ENCODE measurements around the gene GNPTG. TPM values are rescaled to one million over a fixed set of nuclear protein-coding genes. Genes with fewer than 3 reads are reported as not detected.
A peak's percentile ranks its signal among the peaks of the same experiment; 100 is the strongest.

The GNPTG gene
- total RNA-seq, 1 experiment from 2014 or later, result 29.4 TPM

DNA sequence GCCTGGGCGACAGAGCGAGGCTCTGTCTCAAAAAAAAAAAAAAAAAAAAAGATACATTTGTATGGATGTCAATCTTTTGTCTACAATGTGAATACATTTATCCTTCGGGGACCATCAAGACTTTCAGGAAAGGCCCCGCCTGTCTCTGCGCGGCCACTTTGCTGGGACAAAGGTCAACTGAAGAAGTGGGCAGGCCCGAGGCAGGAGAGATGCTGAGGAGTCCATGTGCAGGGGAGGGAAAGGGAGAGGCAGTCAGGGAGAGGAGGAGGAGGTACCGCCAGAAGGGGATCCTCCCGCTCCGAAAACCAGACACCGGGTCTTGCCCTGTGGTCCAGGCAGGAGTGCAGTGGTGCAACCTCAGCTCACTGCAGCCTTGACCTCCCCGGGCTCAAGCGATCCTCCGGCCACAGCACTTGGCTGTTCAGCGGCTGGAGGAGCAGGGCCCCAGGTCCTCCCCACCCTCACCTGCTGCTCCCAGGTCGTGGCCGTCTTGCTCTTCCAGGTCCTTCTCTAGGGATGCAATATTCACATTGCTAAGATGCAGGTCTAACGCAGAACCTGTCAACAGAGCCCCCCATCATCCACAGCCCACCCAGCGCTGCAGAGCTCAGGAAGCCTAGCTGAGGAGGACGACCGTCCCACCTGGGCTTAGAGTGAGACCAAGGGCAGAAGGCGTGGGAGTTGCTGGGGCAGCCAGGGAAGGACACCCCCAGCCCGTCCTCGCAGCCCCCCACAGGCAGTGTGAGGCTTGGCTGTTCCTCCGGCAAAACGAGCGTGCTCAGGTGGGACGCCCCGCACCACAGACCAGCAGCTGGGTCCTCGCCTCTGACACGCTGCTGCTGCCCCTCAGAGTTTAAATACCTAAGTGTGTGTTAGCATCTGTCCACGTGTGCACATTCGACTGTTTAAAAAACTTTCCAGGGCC is 19.6 kb downstream of the GNPTG start:
- peak overlapping the region in 1 of 3 experiments; percentile 70; a peak in 1 of 7 replicates for H3K27ac Mint-ChIP-seq
- H2BK5ac ChIP-seq (ENCODE audit: insufficient read length, low read length), result no peak overlapping the region

More for the DNA sequence above, 19.6 kb downstream of the GNPTG start:
- Histone ChIP-seq H3K23ac (ENCODE audit: insufficient read length, low read depth, low read length) (no peak overlapping the region), H2BK120ac (ENCODE audit: low read depth, low read length, poor library complexity, severe bottlenecking) (no peak overlapping the region), H3K4me2 (ENCODE audit: insufficient read depth, insufficient read length, low read length) (no peak overlapping the region), H3K56ac (ENCODE audit: insufficient read length, low read depth, low read length) (no peak overlapping the region), H3K23me2 (ENCODE audit: insufficient read length, low read depth, low read length, poor library complexity, severe bottlenecking) (peaks cover 3% of the 10 kb centered on the region), H4K5ac (ENCODE audit: insufficient read length, low read depth, low read length) (no peak overlapping the region), H2AFZ (ENCODE audit: low read length) (no peak overlapping the region), H3K18ac (ENCODE audit: insufficient read length, low read depth, low read length) (no peak overlapping the region), H2AK5ac (ENCODE audit: insufficient read length, low read length) (no peak overlapping the region), H3K4ac (ENCODE audit: low read depth, low read length) (no peak overlapping the region), H3K27ac (ENCODE audit: insufficient read length, low read depth, low read length) (no peak overlapping the region), H3K27me3 (ENCODE audit: insufficient read depth, low read length) (no peaks in the 10 kb centered on the region), H4K8ac (replicated peaks; ENCODE audit: insufficient read length, low read depth, low read length) (no peak overlapping the region), H4K20me1 (ENCODE audit: control insufficient read depth, insufficient read depth, insufficient read length) (no peaks in the 10 kb centered on the region), H3T11ph (ENCODE audit: low read length) (no peak overlapping the region), H3K14ac (ENCODE audit: insufficient read depth, low read length) (no peak overlapping the region; the same call in 1 of the 2 replicates), H3K79me1 (ENCODE audit: insufficient read depth, low read depth, low read length, poor library complexity, severe bottlenecking) (no peaks in the 10 kb centered on the region), H2BK20ac (ENCODE audit: low read depth, low read length, poor library complexity, severe bottlenecking) (no peak overlapping the region), H3K9me3 (ENCODE audit: control insufficient read depth, low read depth, low read length) (no peaks in the 10 kb centered on the region), H3K4me1 (ENCODE audit: insufficient read depth, low read length) (no peaks in the 10 kb centered on the region), H3K79me2 (ENCODE audit: insufficient read depth, low read length) (no peaks in the 10 kb centered on the region; the same call in 1 of the 2 replicates), H3K9ac (ENCODE audit: extremely low read depth, insufficient read length, low read length) (no peak overlapping the region), H2BK12ac (ENCODE audit: insufficient read length, low read depth, low read length) (no peak overlapping the region), H2BK15ac (ENCODE audit: low read depth, low read length) (no peak overlapping the region), H4K91ac (ENCODE audit: insufficient read length, low read depth, low read length) (no peak overlapping the region)
- H3K4me1 Mint-ChIP-seq, result no peaks in the 10 kb centered on the region
- no peak for DNase-seq
- no peak overlapping the region for H3K4me3 Mint-ChIP-seq
- no peak for TF ChIP-seq CTCF (conservative IDR thresholded peaks at IDR 0.05)
- WGBS (ENCODE audit: extremely low coverage, insufficient read length, low lambda C conversion rate), result no CpG with 5 or more reads among the region's 33 CpGs
- H3K36me3 Mint-ChIP-seq (ENCODE audit: insufficient read depth in 1 of 3, low read depth in 3 of 3), result peaks cover 3 to 13% (median 10%) of the 10 kb centered on the region in 3 experiments; a peak in 5 of 7 replicates
- H3K27me3 Mint-ChIP-seq (ENCODE audit: low read depth), result no peaks in the 10 kb centered on the region; the same call in 1 of the 2 replicates
- no peaks in the 10 kb centered on the region for H3K9me3 Mint-ChIP-seq
